Epithelial cell of prostate (primary cell): Measurements from ENCODE around the gene KRT4.
"Not testable (repeated sequence)": the region's sequence is repeated elsewhere in the genome, so short reads cannot be mapped to it uniquely, and the experiment has no call there.

Source experiments
- DNase-seq: peaks from one replicate; pipeline ENCODE4 v3.0.0-alpha.2; 2011; ENCODE audit warnings: low read depth, low spot score
- H3K27ac ChIP-seq: fragments of 450-650 bp; 2 replicates; pipeline ENCODE4 v1.5.1; 2017; ENCODE audit warnings: mild to moderate bottlenecking

Gene KRT4

GRCh38 chr12:52796429-52796794 lies 17.5 kb downstream of the KRT4 start:
- no peak for DNase-seq
- no peak overlapping the region for H3K27ac ChIP-seq

DNA sequence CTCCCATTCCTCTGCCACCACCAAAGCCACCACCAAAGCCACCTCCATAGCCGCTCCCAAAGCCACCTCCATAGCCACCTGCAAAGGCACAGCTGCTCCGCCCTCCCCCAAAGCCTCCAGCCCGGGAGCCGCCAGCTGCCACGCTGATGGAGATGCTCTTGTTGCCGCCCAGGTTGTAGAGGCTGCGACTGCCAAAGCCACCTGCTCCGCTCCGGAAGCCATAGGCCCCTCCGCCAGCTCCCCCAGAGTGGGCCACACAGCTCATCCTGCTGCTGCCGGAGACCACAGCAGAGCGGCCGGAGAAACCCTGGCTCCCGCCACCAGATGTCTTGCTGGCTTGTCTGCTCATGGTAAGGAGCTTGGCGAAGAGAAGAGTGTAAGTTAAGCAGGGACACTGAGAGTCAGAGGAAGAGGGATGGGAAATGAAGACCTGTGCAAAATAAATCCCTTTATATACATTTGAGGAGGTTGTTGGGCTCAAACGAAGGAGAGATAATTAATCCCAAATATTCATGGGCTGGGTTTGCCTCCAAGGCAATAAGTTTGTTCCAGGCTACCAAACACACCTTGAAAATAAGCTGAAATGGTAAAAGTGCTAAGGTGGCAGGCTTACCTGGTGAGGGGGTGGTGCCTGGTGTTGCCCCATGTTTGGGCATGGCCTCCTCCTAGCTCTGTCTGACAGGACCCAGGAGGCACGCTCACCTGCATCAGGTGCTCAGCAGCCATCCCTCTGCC lies 18.1 kb downstream of the KRT4 start, which contains the start of gene KRT3:
Gene KRT3, minus strand, starts transcription at position 424 of the 735 bp plus-strand sequence. Its CDS starts 75 bp downstream, at position 349.
- no peak for DNase-seq
- no peak within 1 kb of the TSS for H3K27ac ChIP-seq

DNA sequence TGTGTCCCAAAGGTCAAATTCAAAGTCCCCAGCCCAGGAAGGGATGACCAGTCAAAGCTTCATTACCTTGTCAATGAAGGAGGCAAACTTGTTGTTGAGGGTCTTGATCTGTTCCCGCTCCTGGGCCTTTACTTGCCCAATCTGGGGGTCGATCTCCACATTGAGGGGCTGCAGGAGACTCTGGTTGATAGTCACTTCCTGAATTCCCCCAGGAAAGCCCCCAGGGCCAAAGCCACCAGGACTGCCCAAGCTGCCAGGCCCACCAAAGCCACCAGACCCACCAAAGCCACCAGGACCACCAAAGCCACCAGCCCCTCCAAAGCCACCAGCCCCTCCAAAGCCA lies 18.6 kb downstream of the KRT4 start:
- not testable (repeated sequence) for H3K27ac ChIP-seq, DNase-seq

DNA sequence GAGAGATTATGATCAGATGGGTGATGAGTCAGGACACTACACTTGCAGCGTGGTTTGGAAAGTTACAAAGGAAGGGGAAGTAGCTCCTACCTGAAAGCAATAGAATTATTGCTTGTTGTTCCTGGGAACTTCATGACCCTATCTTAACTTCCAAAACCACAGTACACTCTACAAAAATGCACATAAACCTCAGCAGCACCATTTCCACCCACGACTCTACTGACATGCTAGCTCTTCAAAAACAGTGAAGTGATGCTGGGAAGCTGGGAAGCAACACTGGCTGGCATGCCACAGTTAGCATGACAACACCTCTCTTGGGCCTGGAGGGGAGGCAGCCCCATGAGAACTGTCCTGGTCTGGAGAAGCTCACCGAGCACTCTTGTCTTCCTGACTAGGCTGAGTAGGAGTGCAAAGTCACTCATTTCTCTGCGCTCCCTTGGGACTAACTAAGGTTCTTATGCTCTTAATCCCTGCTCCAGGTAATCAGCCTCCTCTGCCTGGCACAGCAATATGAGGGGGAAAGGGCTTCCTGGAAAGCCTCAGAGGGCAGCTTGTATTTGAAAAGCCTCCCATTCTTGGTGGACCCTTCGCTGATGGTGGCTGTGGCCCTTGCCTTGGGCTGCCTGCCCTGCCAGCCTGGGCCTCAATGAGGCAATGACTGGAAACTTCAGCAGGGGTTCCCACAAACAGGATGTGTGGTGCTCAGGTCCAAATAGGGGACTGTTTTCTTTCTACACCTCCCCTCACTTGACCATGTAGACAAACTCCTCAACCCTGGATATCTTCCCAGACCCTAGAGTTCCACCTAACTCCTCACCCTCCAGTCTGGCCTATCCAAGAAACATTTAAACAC lies 19.2 kb downstream of the KRT4 start:
- DNase-seq: no peak
- no peak overlapping the region for H3K27ac ChIP-seq

GRCh38 chr12:52792185-52793029 lies 21.5 kb downstream of the KRT4 start:
- DNase-seq: no peak
- no peak overlapping the region for H3K27ac ChIP-seq

- no peak overlapping the region for H3K27ac ChIP-seq
- DNase-seq: no peak
Measured at GRCh38 chr12:52791271-52792184, 22.4 kb downstream of the KRT4 start.

DNA sequence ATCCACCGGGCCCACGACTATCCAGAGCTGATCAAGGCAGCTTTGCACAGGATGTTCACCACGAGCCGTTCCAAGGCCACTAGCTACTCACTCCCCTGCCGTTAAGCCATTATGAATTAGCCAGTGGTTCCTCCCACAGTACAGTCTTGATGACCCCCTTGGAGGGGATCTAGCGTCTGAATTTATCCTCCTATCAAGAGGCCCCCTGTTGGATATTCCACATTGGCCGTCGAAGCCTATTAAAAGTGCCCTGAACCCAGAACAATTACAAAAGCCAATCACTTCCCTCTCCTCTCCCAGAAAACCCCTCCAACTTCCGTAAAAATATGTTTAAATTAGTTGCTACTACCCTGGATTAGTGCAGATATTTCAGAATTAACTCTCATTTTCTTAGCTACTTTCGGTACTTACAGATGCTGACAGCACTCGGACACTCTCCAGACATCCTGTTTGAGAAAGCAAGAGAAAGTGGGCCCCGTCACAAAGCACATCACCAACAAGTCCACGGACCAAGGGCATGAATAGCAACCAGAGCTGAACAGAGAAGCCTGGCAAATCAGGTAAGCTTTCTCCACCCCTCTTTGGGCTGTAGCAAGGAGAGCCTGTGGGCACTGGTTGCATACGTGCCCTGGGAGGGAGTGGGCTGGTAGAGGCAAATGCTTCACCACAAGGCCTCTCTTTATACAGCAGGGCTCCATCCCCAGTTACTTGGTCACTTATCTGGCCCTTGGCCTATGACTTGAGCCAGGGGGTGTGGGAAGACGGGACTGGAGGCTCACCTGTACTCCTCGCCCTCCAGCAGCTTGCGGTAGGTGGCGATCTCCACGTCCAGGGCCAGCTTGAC lies 23.3 kb downstream of the KRT4 start:
- no peak overlapping the region for H3K27ac ChIP-seq
- no peak for DNase-seq

- DNase-seq: no peak
- H3K27ac ChIP-seq: no peak overlapping the region
Measured at GRCh38 chr12:52789637-52790426, 24.1 kb downstream of the KRT4 start.

DNA sequence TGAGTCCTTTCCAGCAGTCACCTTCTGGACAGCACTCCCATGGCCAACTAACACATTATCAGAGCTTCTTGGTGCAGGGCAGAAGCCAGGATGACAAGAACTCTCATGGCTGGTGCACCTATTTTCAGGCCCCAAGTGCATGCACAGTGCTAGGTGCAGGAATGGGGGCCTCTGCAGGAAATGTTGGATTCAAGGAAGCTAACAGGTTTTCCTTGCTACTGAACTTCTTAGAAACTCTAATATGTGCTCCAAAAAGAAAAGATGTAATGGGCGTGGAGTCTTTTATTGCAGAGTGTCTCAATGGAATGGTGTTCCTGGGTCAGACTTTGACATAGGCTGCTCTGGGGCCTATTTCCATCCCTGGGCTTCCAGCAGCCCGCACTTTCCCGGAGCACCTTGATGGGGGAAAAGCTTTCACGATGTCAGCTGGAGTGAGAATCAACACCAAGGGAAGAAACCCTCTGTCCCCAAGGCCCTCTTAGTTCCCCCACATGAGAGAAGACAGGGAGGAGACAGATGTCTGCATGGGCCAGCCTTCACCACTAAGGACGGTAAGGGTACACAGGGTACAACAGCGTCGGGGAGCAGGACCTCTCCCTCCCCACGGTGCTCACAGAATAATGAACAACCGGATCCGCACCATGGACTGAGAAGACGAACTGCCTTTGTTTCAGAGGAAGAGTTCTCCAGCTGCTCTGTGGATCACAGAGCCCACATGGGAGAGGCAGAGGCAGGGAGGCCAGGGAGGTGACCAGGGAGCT lies 24.9 kb downstream of the KRT4 start:
- H3K27ac ChIP-seq: no peak overlapping the region
- no peak for DNase-seq

DNA sequence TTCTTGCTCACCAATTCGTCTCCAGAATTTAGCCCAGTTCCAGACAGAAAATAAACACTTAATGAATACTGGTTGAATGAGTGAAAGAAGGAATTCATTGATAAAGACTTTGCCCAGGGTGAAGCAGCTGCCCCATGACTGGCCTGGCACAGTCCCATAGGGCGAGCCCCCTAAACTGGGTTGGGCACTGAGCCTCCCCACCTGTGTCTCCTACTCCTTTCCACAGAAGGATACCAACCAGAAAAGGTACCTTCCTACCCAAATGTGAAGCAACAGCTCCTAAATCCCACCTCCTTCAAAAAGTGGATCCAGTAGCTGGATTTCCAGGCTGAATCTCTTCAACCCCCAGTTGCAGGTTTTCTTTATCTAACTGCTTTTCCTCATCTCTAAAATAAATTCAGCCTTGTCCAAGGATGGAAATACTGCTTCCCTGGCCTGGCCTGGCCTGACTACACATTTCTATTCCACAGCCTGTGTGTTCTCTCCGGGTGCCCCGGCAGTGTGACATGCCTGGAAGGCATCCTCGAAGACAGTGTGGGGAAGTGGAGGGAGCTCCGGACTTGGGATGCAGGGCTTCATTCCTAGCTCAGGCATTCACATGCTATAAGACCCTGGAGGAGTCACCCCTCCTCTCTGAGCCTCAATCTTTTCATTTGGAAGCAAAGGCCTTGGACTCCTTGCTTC lies 25.6 kb downstream of the KRT4 start:
- DNase-seq: no peak
- no peak overlapping the region for H3K27ac ChIP-seq

GRCh38 chr12:52787324-52788191 lies 26.4 kb downstream of the KRT4 start:
- H3K27ac ChIP-seq: no peak overlapping the region
- DNase-seq: no peak

DNA sequence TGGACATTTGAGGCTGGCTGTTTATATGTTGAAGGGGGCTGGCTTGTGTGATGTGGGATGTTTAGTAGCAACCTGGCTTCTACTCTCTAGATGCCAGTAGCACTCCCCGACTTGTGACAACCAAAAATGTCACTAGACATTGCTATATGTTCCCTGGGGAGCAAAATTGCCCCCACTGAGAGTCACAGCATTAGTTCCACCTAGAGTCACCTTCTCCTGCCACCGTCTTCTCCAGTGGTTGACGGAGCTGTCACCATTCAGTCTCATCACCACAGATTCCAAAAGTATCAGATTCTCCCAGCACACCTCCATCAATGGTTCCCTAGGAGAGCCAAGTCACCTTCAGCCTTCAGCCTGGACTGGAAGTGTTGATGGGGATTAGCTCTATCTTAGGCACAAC lies 29.0 kb downstream of the KRT4 start:
- no peak overlapping the region for H3K27ac ChIP-seq
- no peak for DNase-seq

DNA sequence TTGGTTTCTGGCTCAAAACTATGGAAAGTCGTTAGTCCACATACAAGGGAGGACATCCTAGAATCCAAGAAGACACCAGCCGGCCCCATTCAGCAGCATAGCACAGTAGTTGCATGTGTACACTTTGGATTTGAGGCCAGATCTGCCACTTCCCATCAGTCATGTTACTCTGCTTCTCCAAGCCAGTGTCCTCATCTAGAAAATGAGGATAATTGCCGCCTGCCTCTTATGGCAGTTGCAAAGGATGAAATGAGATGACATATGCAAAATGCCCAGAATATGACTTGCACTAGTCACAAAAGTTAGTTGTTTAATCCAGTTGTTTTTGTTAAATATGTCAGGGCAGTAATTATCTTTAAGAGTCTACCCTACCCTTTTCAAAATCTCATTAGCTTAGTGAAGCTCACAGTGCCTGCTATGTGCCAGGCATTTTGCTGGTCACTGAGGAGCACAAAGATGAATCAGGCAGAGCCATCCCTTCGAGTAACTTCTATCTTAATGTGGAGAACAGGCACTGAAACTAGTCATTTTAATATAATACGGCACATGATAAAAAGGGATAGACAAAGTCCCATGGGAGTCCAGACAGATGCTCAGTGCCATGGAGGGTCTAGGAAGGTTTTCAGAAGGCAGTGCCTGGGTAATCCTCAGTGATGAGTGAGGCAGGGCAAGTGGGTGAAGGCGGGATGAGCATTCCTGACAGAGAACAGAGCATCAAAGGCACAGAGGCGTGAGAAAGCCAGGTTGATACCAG lies 30.2 kb downstream of the KRT4 start:
- no peak overlapping the region for H3K27ac ChIP-seq
- DNase-seq: no peak

DNA sequence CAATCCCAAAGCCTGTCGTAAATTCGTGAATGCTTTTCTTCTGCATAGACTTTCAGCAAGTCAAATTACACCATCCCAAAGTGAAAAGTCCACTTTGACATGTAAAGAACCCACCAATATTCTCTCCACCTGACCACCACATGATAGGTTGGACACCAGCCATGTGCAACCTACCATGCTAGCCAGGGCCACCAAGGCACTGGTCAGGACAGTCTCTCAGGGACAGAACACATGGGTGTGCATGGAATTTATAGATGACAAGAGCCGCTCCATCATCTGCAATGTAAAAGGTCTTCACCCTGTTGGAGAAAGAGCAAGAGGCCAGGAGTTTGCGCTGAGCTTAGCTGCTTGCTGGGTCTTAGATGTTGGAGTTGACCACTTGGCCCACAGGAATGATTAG lies 31.4 kb downstream of the KRT4 start:
- no peak for DNase-seq
- H3K27ac ChIP-seq: no peak overlapping the region

DNA sequence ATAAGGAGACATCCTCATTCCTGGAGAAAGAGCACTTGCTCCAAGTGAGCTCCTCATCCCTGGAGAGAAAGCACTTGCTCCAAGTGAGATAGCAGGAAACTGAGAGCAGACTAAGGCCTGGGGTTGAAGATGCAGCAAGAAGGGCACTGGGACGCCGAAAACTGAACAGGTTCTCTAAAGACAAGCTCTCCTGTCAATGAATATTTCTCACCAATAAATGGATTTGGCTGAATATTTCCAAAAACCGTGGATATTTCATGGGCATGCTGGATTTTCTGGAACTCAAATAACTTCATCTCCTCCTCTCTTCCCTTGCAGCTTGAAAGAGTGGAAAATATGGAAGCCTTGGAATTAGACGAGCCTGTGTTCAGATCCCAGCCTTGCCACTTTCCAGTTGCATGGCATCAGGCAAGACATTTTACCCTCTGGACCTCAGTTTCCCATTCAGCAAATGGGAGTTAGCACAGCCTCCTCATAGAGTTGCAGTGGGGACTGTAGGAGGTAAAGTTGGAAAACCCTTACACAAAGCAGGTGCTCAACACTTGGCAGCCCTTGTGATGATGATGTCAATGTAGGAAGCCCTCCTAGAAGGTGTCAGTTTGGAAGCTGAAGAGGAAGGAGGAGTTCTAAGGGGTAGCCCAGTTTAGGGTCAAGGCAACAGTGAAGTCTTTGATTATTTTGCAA lies 32.4 kb downstream of the KRT4 start:
- no peak for DNase-seq
- H3K27ac ChIP-seq: no peak overlapping the region
